Gastroesophageal sphincter (tissue), 4 donors: ENCODE results near the gene ACOX1. TPM values are rescaled to one million over a fixed set of nuclear protein-coding genes. Genes with fewer than 3 reads are reported as not detected.

Experiments
- ATAC-seq: fragments of 150-250 bp; one replicate; pipeline ENCODE4 v1.9.1; 2016; ENCODE audit warnings: mild to moderate bottlenecking, moderate library complexity
- H3K27ac ChIP-seq, 4 donors: fragments of 200-600 bp; sonication (generic) in 3 of 4; 1 replicate in 3 of 4; 2 replicates in 1 of 4; pipeline ENCODE4 v1.5.1; 2016 to 2019
- H3K27me3 ChIP-seq: fragments of 200-600 bp; sonication (generic); one replicate; pipeline ENCODE4 v1.5.1; 2019
- H3K36me3 ChIP-seq, 2 donors: fragments of 200-600 bp; sonication (generic); one replicate each; pipeline ENCODE4 v1.5.1; 2019; ENCODE audit warnings: control low read depth in 1 of 2
- H3K4me1 ChIP-seq, 3 donors: fragments of 200-600 bp; sonication (generic); 1 replicate in 2 of 3; 2 replicates in 1 of 3; pipeline ENCODE4 v1.5.1; 2016 to 2019; ENCODE audit warnings: control low read depth in 2 of 3
- H3K4me3 ChIP-seq, 2 donors: fragments of 200-600 bp; sonication (generic); one replicate each; pipeline ENCODE4 v1.5.1; 2019; ENCODE audit warnings: mild to moderate bottlenecking in 1 of 2, moderate library complexity in 1 of 2
- H3K9me3 ChIP-seq, 3 donors: fragments of 200-600 bp; sonication (generic); one replicate each; pipeline ENCODE4 v1.5.1; 2017 to 2019; ENCODE audit warnings: control low read depth in 2 of 3
- CTCF ChIP-seq, 4 experiments: fragments of 200-600 bp in 2 of 4; fragments of 450-650 bp in 2 of 4; sonication (generic) in 1 of 4; IDR thresholded peaks; one replicate each; pipeline ENCODE4 v1.5.1; 2017 to 2019; ENCODE audit warnings: antibody characterized with exemption in 4 of 4, mild to moderate bottlenecking in 2 of 4, moderate library complexity in 2 of 4
- EP300 ChIP-seq: sonication (generic); formaldehyde crosslinking; IDR thresholded peaks from one replicate; pipeline ENCODE4 v1.6.1; 2017; ENCODE audit warnings: antibody characterized with exemption, mild to moderate bottlenecking
- POLR2A ChIP-seq, 2 donors: fragments of 450-650 bp; IDR thresholded peaks; one replicate each; pipeline ENCODE4 v1.6.1; 2017; ENCODE audit warnings: antibody characterized with exemption in 2 of 2, mild to moderate bottlenecking in 2 of 2, moderate library complexity in 1 of 2
- POLR2AphosphoS5 ChIP-seq: sonication (generic); formaldehyde crosslinking; IDR thresholded peaks from one replicate; pipeline ENCODE4 v1.6.1; 2017; ENCODE audit warnings: antibody characterized with exemption
- WGBS, 2 donors: methylation state at CpG; one replicate each; pipeline ENCODE4 v1.1.5; 2018; ENCODE audit warnings: low coverage in 1 of 2; 5-methylcytosine and 5-hydroxymethylcytosine counted together
- total RNA-seq, 4 donors: library from RNA; depleted of rRNA; stranded (reverse); fragments of >200 nt; gene quantifications; one replicate each; pipeline ENCODE4 v1.1.0, GENCODE V29; 2016

The ACOX1 gene
- total RNA-seq, 4 donors from 2014 or later: 45.9 to 63.4 (median 54.2) TPM

- ATAC-seq: no peak
- Histone ChIP-seq H3K4me1 (no peaks in the 10 kb centered on the region), H3K4me3 (no peak overlapping the region), H3K36me3 (peaks cover 0 to 80% of the 10 kb centered on the region in 2 donors), H3K27ac (no peak overlapping the region), H3K9me3 (no peaks in the 10 kb centered on the region), H3K27me3 (no peaks in the 10 kb centered on the region)
- WGBS, 2 donors: 93 to 100% methylated on average over 3 to 8 of the region's 31 CpGs
- no peak for TF ChIP-seq POLR2AphosphoS5
- TF ChIP-seq POLR2A (IDR thresholded peaks at IDR 0.05): no peak
- no peak for TF ChIP-seq CTCF (IDR thresholded peaks at IDR 0.05)
- TF ChIP-seq EP300: no peak
Measured at GRCh38 chr17:75917917-75918445, 61.0 kb downstream of the ACOX1 start.

GRCh38 chr17:75917141-75917916 lies 61.6 kb downstream of the ACOX1 start:
- H3K9me3 ChIP-seq: no peaks in the 10 kb centered on the region
- H3K4me1 ChIP-seq: no peaks in the 10 kb centered on the region
- H3K27me3 ChIP-seq: no peaks in the 10 kb centered on the region
- peaks cover 0 to 76% of the 10 kb centered on the region in 2 donors for H3K36me3 ChIP-seq
- no peak overlapping the region for H3K4me3 ChIP-seq
- ATAC-seq: no peak
- no peak overlapping the region for H3K27ac ChIP-seq
- TF ChIP-seq EP300: no peak
- TF ChIP-seq POLR2AphosphoS5: no peak
- TF ChIP-seq CTCF (IDR thresholded peaks at IDR 0.05): no peak
- TF ChIP-seq POLR2A (IDR thresholded peaks at IDR 0.05): no peak
- 82% methylated on average over 4 of the region's 23 CpGs; no CpG with 5 or more reads in 1 of the 2 donors for WGBS, 2 donors

- no peak overlapping the region for H3K27ac ChIP-seq
- WGBS, 2 donors: 76 to 86% methylated on average over 2 to 3 of the region's 8 CpGs
- H3K4me1 ChIP-seq: no peaks in the 10 kb centered on the region
- no peak for ATAC-seq
- H3K27me3 ChIP-seq: no peaks in the 10 kb centered on the region
- no peak overlapping the region for H3K4me3 ChIP-seq
- H3K36me3 ChIP-seq: peaks cover 0 to 69% of the 10 kb centered on the region in 2 donors
- TF ChIP-seq CTCF (IDR thresholded peaks at IDR 0.05) (no peak), EP300 (no peak), POLR2AphosphoS5 (no peak), POLR2A (IDR thresholded peaks at IDR 0.05) (no peak)
- H3K9me3 ChIP-seq: no peaks in the 10 kb centered on the region
Measured at GRCh38 chr17:75915268-75915667, 63.7 kb downstream of the ACOX1 start.

GRCh38 chr17:75914643-75915267 lies 64.2 kb downstream of the ACOX1 start:
- H3K9me3 ChIP-seq: no peaks in the 10 kb centered on the region
- TF ChIP-seq POLR2AphosphoS5: no peak
- TF ChIP-seq CTCF (IDR thresholded peaks at IDR 0.05): no peak
- TF ChIP-seq EP300: no peak
- no peak for TF ChIP-seq POLR2A (IDR thresholded peaks at IDR 0.05)
- peaks cover 0 to 64% of the 10 kb centered on the region in 2 donors for H3K36me3 ChIP-seq
- no peaks in the 10 kb centered on the region for H3K27me3 ChIP-seq
- H3K27ac ChIP-seq: no peak overlapping the region
- WGBS, 2 donors: 93 to 98% methylated on average over 2 to 18 of the region's 34 CpGs
- no peak for ATAC-seq
- H3K4me3 ChIP-seq: no peak overlapping the region
- H3K4me1 ChIP-seq: no peaks in the 10 kb centered on the region
